HUDEP-2 (cell line): ENCODE data around the gene SPATA6.

Experiments
- DNase-seq, 76 experiments: peaks; one replicate each; lab custom pipeline; 2025; ENCODE audit not compliant: unreplicated experiment in 76 of 76; lab: John Stamatoyannopoulos, UW

The SPATA6 gene

GRCh38 chr1:48261881-48262400, 210.1 kb downstream of the SPATA6 start:
- no peak for DNase-seq

GRCh38 chr1:48258106-48258505, 213.9 kb downstream of the SPATA6 start:
- DNase-seq = no peak

GRCh38 chr1:48254254-48254653, 217.8 kb downstream of the SPATA6 start:
- DNase-seq = no peak

- DNase-seq = no peak
Measured at GRCh38 chr1:48251821-48252220, 220.2 kb downstream of the SPATA6 start.

- DNase-seq = no peak
Measured at GRCh38 chr1:48251323-48251722, 220.7 kb downstream of the SPATA6 start.

GRCh38 chr1:48250572-48250971, 221.4 kb downstream of the SPATA6 start:
- no peak for DNase-seq

- DNase-seq = no peak
Measured at GRCh38 chr1:48249868-48250267, 222.1 kb downstream of the SPATA6 start.

- no peak for DNase-seq
Measured at GRCh38 chr1:48248356-48248755, 223.6 kb downstream of the SPATA6 start.

- no peak for DNase-seq
Measured at GRCh38 chr1:48246727-48247126, 225.3 kb downstream of the SPATA6 start.
